BLaER1 (cell line): Measurements from ENCODE around the gene MAPKAP1.

Experiments used
- H3K27ac ChIP-seq: shearing (Covaris generic); formaldehyde crosslinking; 2 replicates; pipeline ENCODE4 v1.8.1; 2022
- H3K27me3 ChIP-seq: shearing (Covaris generic); formaldehyde crosslinking; 2 replicates; pipeline ENCODE4 v1.8.1; 2022
- H3K36me3 ChIP-seq: shearing (Covaris generic); formaldehyde crosslinking; 2 replicates; pipeline ENCODE4 v1.8.1; 2022
- H3K4me1 ChIP-seq: shearing (Covaris generic); formaldehyde crosslinking; 2 replicates; pipeline ENCODE4 v1.8.1; 2022
- H3K4me2 ChIP-seq: shearing (Covaris generic); formaldehyde crosslinking; 2 replicates; pipeline ENCODE4 v1.8.1; 2022
- H3K4me3 ChIP-seq: shearing (Covaris generic); formaldehyde crosslinking; 2 replicates; pipeline ENCODE4 v1.8.1; 2022
- H3K9ac ChIP-seq: shearing (Covaris generic); formaldehyde crosslinking; 2 replicates; pipeline ENCODE4 v1.8.1; 2022
- H3K9me3 ChIP-seq: shearing (Covaris generic); formaldehyde crosslinking; 2 replicates; pipeline ENCODE4 v1.8.1; 2022
- H4K20me1 ChIP-seq: shearing (Covaris generic); formaldehyde crosslinking; 2 replicates; pipeline ENCODE4 v1.8.1; 2022
- Cebpa-rat ChIP-seq: shearing (Covaris generic); IDR thresholded peaks from 2 replicates; pipeline ENCODE4 v1.8.1; 2022

MAPKAP1 gene

DNA sequence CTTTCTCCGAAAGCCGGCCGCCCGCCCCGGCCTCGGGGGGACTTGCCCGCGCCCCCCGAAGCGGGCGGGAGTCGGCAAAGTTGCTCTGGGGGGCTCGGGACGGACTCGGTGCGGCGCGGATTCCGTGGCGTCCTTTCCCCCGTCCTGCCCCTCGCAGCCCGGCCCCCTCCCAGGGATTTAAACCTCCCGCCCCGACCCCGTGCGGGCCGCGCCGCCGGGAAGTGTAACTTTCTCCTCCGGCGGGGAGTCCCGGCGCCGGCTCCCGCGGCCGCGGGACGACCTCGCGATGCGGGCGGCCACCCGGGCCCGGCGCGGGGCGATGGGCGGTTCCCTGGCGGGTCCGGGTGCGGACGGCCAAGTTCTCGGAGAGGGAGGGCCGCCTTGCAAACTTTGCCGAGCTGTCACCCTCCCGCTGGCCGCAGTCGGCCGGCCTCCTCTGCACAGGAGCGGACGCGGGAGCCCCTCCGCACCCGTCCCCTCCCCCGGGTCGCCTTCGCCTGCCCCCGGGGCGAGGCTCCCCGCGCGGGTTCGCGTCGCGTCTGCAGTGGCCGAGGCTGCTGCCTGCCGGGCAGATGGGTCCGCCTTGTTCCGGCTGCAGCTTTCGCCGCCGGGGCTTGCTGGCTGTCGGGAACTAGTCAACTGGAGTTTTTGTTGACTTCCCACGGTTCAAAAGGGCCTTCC is 40.9 kb upstream of the MAPKAP1 start:
- Histone ChIP-seq H4K20me1 (peaks cover 35% of the 10 kb centered on the region), H3K4me3 (peak overlapping the region; percentile 79), H3K4me2 (peak overlapping the region; percentile 96), H3K9ac (peak overlapping the region; percentile 79), H3K4me1 (peaks cover 22% of the 10 kb centered on the region), H3K27ac (peak overlapping the region; percentile 80), H3K36me3 (0 out of 2 replicates have a peak, but pooled peaks cover 8% of the 10 kb centered on the region), H3K9me3 (no peaks in the 10 kb centered on the region), H3K27me3 (peaks cover 37% of the 10 kb centered on the region)
- TF ChIP-seq Cebpa-rat: no peak

- Histone ChIP-seq H3K9ac (peak within 1 kb of the TSS; percentile 79), H3K4me1 (peaks cover 22% of the 10 kb centered on the region), H3K4me2 (peak within 1 kb of the TSS; percentile 96), H3K36me3 (0 out of 2 replicates have a peak, but pooled peaks cover 8% of the 10 kb centered on the region), H3K27ac (peak within 1 kb of the TSS; percentile 80), H3K4me3 (peak within 1 kb of the TSS; percentile 79), H4K20me1 (peaks cover 35% of the 10 kb centered on the region), H3K27me3 (peaks cover 37% of the 10 kb centered on the region), H3K9me3 (no peaks in the 10 kb centered on the region)
- TF ChIP-seq Cebpa-rat: no peak
These were observed 40.2 kb upstream of the MAPKAP1 start, which contains the start of gene PBX3 for GRCh38 chr9:125747053-125747764. PBX3 (plus strand) TSS chr9:125747373.

GRCh38 chr9:125746774-125747052 is 39.7 kb upstream of the MAPKAP1 start:
- Histone ChIP-seq H3K4me1 (peaks cover 22% of the 10 kb centered on the region), H4K20me1 (peaks cover 35% of the 10 kb centered on the region), H3K9ac (peak overlapping the region; percentile 79), H3K9me3 (no peaks in the 10 kb centered on the region), H3K4me3 (peak overlapping the region; percentile 79), H3K4me2 (peak overlapping the region; percentile 96), H3K36me3 (0 out of 2 replicates have a peak, but pooled peaks cover 8% of the 10 kb centered on the region), H3K27ac (peak overlapping the region; percentile 80), H3K27me3 (peaks cover 37% of the 10 kb centered on the region)
- no peak for TF ChIP-seq Cebpa-rat

DNA sequence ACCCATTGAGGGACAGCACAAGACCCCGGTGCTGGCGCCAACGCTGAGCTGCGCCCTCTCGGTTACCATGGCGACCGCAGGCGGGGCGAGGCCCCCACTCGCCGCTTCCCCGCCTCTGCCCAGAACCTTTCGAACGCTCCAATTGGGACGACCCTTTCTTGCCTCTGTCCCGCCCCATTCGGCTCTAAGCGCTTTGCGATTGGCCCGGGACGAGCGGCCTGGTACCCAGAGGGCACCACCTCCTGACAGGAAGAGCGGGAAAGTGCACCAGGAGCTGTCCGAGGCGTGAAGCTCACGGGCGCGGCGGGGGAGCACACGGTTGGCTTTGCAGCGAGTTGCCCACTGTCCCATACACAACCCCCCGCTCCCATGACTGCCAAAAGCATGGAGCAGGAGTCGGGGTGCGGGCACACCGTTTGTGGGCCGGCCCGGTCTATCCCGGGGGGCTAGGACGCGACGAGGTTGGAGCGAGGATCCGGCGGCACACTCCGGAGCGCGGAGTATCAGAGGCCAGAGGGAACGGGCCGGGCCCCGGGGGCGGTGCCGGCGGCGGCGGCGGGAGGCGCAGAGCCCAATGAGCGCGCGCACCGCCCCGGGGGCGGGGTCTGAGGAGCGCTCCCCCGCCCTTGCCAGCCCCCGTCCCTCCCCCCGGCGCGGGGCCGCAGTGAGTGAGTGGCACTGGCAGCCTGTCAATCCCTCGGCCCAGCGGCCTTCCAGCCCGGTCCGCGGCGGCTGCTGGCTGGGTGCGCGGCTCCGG is 39.2 kb upstream of the MAPKAP1 start:
- TF ChIP-seq Cebpa-rat: no peak
- Histone ChIP-seq H4K20me1 (peaks cover 35% of the 10 kb centered on the region), H3K36me3 (0 out of 2 replicates have a peak, but pooled peaks cover 8% of the 10 kb centered on the region), H3K9ac (peak overlapping the region; percentile 79), H3K27ac (peak overlapping the region; percentile 80), H3K4me3 (peak overlapping the region; percentile 79), H3K4me2 (peak overlapping the region; percentile 96), H3K27me3 (peaks cover 37% of the 10 kb centered on the region), H3K4me1 (peaks cover 22% of the 10 kb centered on the region), H3K9me3 (no peaks in the 10 kb centered on the region)

DNA sequence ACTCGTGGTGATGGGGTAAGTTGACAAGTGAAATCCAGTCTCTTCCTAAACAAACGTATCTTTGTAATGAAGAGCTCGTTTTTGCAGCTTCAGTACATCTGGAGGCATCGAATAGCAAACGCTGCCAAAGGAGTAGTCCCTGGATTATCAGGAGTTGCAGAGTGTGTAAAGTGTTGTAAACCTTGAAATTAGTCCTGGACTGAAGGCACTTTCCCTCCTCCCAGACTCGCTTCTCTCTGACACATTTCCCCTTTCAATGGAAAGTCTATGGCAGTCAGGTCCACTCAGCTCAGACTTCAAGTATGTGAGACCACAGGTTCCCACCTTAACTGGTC is 38.6 kb upstream of the MAPKAP1 start:
- H3K4me3 ChIP-seq: peak overlapping the region; percentile 79
- peaks cover 35% of the 10 kb centered on the region for H3K27me3 ChIP-seq
- no peak for TF ChIP-seq Cebpa-rat
- no peaks in the 10 kb centered on the region for H3K9me3 ChIP-seq
- H3K4me1 ChIP-seq: peaks cover 22% of the 10 kb centered on the region
- no peak overlapping the region for H3K27ac ChIP-seq
- peak overlapping the region; percentile 96 for H3K4me2 ChIP-seq
- 0 out of 2 replicates have a peak, but pooled peaks cover 7% of the 10 kb centered on the region for H3K36me3 ChIP-seq
- H4K20me1 ChIP-seq: peaks cover 32% of the 10 kb centered on the region
- no peak overlapping the region for H3K9ac ChIP-seq

DNA sequence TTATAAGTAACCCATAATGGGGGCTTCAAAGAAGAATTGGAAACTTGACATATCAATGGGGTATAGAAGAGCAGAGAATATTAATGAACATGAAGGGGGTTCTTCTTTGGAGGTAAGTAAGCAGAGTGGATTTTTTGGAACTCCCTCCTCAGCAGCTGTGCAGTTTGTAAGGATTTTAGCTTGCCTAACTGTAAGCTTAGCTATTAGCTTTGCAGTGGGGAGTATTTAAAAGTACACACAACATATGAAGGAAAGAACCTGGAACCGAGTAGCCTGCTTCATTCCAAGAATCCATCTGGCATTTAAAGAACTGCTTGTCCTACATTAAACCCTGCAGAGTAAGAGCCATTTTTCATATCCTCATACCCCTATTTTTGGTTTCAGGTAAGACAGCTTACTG is 38.0 kb upstream of the MAPKAP1 start:
- Histone ChIP-seq H4K20me1 (peaks cover 26% of the 10 kb centered on the region), H3K36me3 (0 out of 2 replicates have a peak, but pooled peaks cover under 1% of the 10 kb centered on the region), H3K9me3 (no peaks in the 10 kb centered on the region), H3K27me3 (peaks cover 28% of the 10 kb centered on the region), H3K27ac (no peak overlapping the region), H3K9ac (no peak overlapping the region), H3K4me2 (peak overlapping the region; percentile 96; the same call in 1 of the 2 replicates), H3K4me3 (no peak overlapping the region), H3K4me1 (peaks cover 22% of the 10 kb centered on the region)
- no peak for TF ChIP-seq Cebpa-rat

DNA sequence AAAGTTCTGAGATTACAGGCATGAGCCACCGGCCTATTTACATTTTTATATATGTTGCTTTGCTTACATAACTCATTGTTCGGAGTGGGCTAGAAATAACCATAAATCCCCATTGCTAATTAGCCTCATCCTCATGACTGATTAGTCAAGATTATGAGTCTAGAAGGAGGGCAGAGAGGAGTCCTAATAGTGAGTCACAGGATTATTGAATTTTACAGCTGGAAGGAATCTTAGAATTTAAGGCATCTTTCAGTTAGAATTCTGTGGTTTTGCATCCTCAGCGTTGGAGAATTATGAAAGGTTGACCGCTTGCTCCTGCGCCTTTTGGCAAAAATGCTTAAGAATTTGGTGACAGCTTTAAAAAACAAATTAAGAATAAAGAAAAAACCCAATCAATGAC is 37.6 kb upstream of the MAPKAP1 start:
- no peak overlapping the region for H3K9ac ChIP-seq

DNA sequence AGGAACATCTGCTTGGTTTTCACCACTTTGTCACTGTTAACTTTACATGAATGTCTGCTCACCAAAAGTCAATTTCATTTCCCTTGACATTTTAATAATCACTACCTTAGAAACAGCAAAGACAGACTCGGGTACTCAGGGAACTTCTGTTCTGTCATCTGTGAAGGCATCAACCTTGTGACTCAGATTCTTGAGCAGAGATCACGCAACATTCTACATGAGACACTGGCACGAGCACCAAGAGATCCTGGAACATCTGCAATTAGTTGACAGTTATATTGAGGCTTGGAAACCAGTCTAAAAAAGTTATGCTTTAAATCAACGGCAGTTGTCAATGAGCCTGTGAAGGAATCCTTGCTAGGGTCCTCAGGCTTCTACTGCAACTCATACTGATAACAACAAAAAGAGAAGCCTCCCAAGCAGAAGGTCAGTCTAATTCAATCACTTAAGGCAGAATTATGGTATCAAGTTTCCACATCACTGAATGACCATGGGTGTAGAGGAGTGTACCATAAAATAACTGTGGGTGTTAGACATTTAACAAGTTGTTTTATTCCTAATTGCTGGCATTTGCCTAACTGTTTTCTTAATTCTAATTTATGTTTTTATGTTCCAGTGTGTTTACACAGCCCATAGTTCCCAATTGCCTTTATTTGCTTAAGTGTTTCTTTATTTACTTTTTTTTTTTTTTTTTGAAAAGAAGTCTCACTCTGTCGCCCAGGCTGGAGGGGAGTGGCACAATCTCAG is 36.8 kb upstream of the MAPKAP1 start:
- no peaks in the 10 kb centered on the region for H3K9me3 ChIP-seq
- H4K20me1 ChIP-seq: peaks cover 14% of the 10 kb centered on the region
- peaks cover 17% of the 10 kb centered on the region for H3K27me3 ChIP-seq
- H3K4me1 ChIP-seq: peaks cover 21% of the 10 kb centered on the region
- no peak overlapping the region for H3K27ac ChIP-seq
- no peak overlapping the region for H3K4me2 ChIP-seq
- no peak overlapping the region for H3K4me3 ChIP-seq
- H3K9ac ChIP-seq: no peak overlapping the region
- no peak for TF ChIP-seq Cebpa-rat
- H3K36me3 ChIP-seq: no peaks in the 10 kb centered on the region

More for the DNA sequence above, 37.6 kb upstream of the MAPKAP1 start:
- no peak overlapping the region for H3K4me3 ChIP-seq
- H3K4me1 ChIP-seq: peaks cover 22% of the 10 kb centered on the region
- peaks cover 24% of the 10 kb centered on the region for H3K27me3 ChIP-seq
- H3K36me3 ChIP-seq: no peaks in the 10 kb centered on the region
- no peak overlapping the region for H3K4me2 ChIP-seq
- TF ChIP-seq Cebpa-rat: no peak
- no peaks in the 10 kb centered on the region for H3K9me3 ChIP-seq
- no peak overlapping the region for H3K27ac ChIP-seq
- peaks cover 22% of the 10 kb centered on the region for H4K20me1 ChIP-seq

DNA sequence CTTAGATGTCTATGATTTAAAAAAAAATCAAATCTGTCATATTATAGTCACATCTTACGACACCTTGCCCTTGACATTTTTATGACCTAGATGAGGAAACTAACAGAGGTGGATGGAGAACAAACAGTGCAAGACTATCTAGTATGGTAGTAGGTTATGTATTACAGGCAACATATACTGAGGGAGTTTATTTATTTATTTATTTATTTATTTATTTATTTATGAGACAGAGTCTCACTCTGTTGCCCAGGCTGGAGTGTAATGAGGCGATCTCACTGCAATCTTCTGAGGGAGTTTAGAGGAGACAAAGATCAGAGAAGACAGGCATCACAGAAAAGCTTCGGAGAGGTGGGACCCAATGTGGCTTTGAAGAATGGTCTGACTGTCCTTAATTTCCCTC is 35.6 kb upstream of the MAPKAP1 start:
- H3K27ac ChIP-seq: no peak overlapping the region
- peaks cover 2% of the 10 kb centered on the region for H4K20me1 ChIP-seq
- H3K36me3 ChIP-seq: no peaks in the 10 kb centered on the region
- no peaks in the 10 kb centered on the region for H3K9me3 ChIP-seq
- TF ChIP-seq Cebpa-rat: no peak
- peaks cover 10% of the 10 kb centered on the region for H3K4me1 ChIP-seq
- H3K9ac ChIP-seq: no peak overlapping the region
- no peak overlapping the region for H3K4me2 ChIP-seq
- H3K27me3 ChIP-seq: peaks cover 5% of the 10 kb centered on the region
- H3K4me3 ChIP-seq: no peak overlapping the region
